Measurements from ENCODE around the gene TFDP2. TPM values are rescaled to one million over a fixed set of nuclear protein-coding genes. Genes with fewer than 3 reads are reported as not detected.

Gene TFDP2
- total RNA-seq, 1 experiment from 2014 or later, result 48.2 TPM

GRCh38 chr3:141949399-141949798 is 199.9 kb downstream of the TFDP2 start:
- H3K27ac ChIP-seq, result no peak overlapping the region
- H2AFZ ChIP-seq, result no peak overlapping the region
- H3K9me3 ChIP-seq (ENCODE audit: insufficient read depth, low read depth), result no peaks in the 10 kb centered on the region
- TF ChIP-seq EZH2 (IDR thresholded peaks at IDR 0.05; ENCODE audit: low read depth) (no peak), CTCF (conservative IDR thresholded peaks at IDR 0.05) (no peak)
- BruUV-seq (replicated peaks), result no TSS peak
- H3K4me2 ChIP-seq, result no peak overlapping the region
- H3K79me2 ChIP-seq (ENCODE audit: low read depth), result no peaks in the 10 kb centered on the region
- H3K4me3 ChIP-seq, result no peak overlapping the region
- CTCF ChIA-PET, result interaction anchor here (0.6 kb wide), 1 partner anchor 278 kb away, joined by 4 read pairs; no protein-coding TSS in a partner anchor
- H3K9me2 ChIP-seq (ENCODE audit: insufficient read depth), result no peaks in the 10 kb centered on the region
- H3K4me1 ChIP-seq (replicated peaks; ENCODE audit: insufficient read depth), result peaks cover 15% of the 10 kb centered on the region
- POLR2A ChIA-PET (ENCODE audit: unreplicated experiment), result interaction anchor here (0.6 kb wide), 1 partner anchor 900 kb away, joined by 4 read pairs; no protein-coding TSS in a partner anchor
- H3K36me3 ChIP-seq (ENCODE audit: low read depth), result no peaks in the 10 kb centered on the region
- no peaks in the 10 kb centered on the region for H3K27me3 ChIP-seq (ENCODE audit: insufficient read depth, low read depth)
- peaks cover 5% of the 10 kb centered on the region; the same call in 1 of the 2 replicates for H3F3A ChIP-seq (ENCODE audit: insufficient read depth, low read depth)
- no peak for DNase-seq
- intact Hi-C loops (cut with micrococcal nuclease; ENCODE audit: unreplicated experiment), result no loop called here
- H4K20me1 ChIP-seq (ENCODE audit: insufficient read depth), result no peaks in the 10 kb centered on the region

DNA sequence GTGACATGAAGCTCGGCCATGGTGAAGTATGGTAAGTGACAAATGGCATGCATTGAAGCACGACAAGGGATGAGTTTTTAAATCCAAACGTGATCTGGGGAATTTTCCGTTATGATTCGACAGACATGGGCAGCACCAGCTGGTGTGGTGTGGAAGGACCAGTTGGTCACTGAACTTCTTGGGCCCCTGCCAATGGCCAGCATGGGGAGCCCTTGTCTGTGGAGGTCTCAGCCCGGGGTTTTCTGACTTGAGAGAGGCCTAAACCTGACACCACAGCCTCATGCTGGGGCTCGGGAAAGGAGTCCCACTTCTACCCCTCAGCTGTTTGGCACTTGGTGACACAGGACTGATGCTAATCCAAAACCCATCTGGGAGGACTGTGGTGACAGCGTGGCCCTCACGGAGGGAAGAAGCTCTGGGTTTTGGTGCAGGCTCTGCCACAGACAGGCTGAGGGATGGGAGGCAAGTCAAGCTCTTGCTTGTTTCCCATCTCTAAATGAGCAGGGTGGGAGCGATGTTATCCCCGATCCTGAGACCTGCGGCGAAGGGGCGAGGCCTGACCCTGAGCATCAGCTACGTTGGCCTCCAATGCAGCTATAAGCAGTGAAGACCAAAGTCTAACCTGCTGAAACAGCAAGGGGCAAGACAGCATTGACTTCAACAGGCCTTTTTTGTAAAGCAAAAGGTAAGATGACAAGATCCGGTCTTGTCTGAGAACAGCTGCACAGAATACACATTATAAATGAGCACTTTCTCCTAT is 203.4 kb downstream of the TFDP2 start:
- ChIA-PET POLR2A (ENCODE audit: unreplicated experiment) (no interaction called here), CTCF (interaction anchor here (0.6 kb wide), 1 partner anchor 1762 kb away, joined by 3 read pairs; no protein-coding TSS in a partner anchor)
- peaks cover 15% of the 10 kb centered on the region for H3F3A ChIP-seq (ENCODE audit: insufficient read depth, low read depth)
- no peaks in the 10 kb centered on the region for H3K27me3 ChIP-seq (ENCODE audit: insufficient read depth, low read depth)
- no peaks in the 10 kb centered on the region for H3K36me3 ChIP-seq (ENCODE audit: low read depth)
- peaks cover 15% of the 10 kb centered on the region for H3K4me1 ChIP-seq (replicated peaks; ENCODE audit: insufficient read depth)
- no peak overlapping the region for H3K4me2 ChIP-seq
- H3K27ac ChIP-seq, result no peak overlapping the region
- no peaks in the 10 kb centered on the region for H3K79me2 ChIP-seq (ENCODE audit: low read depth)
- BruUV-seq (replicated peaks), result no TSS peak
- H3K4me3 ChIP-seq, result no peak overlapping the region
- no peak for TF ChIP-seq EZH2 (IDR thresholded peaks at IDR 0.05; ENCODE audit: low read depth)
- no peak for TF ChIP-seq CTCF (conservative IDR thresholded peaks at IDR 0.05)
- no peaks in the 10 kb centered on the region for H4K20me1 ChIP-seq (ENCODE audit: insufficient read depth)
- no peaks in the 10 kb centered on the region for H3K9me2 ChIP-seq (ENCODE audit: insufficient read depth)
- no peaks in the 10 kb centered on the region; the same call in 1 of the 2 replicates for H3K9me3 ChIP-seq (ENCODE audit: insufficient read depth, low read depth)
- no peak for DNase-seq
- intact Hi-C loops (cut with micrococcal nuclease; ENCODE audit: unreplicated experiment), result no loop called here
- no peak overlapping the region for H2AFZ ChIP-seq

DNA sequence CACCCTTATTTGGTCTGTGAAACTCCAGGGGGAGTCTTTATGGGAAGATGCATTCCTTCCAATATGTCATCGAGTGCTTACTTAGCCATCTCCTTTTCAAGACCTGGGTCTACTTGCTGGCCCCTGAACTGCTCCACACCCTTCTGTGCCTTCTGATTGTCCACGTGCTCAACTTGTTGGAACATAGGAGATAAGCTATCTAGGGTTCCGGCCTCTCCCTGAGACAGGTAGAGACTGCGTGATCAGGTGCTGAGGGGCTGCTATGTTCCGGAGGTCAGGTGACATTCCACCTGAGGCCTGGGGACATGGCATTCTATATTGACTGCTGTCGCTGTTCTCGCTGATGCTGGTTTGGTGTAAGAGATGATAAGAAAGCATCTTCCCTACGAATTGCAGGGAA is 207.3 kb downstream of the TFDP2 start:
- Histone ChIP-seq H4K20me1 (ENCODE audit: insufficient read depth) (no peaks in the 10 kb centered on the region), H3K9me2 (ENCODE audit: insufficient read depth) (no peaks in the 10 kb centered on the region), H3K4me3 (no peak overlapping the region), H3K4me2 (peak overlapping the region; percentile 84), H3K79me2 (ENCODE audit: low read depth) (no peaks in the 10 kb centered on the region), H3K27ac (peak overlapping the region; percentile 88), H3K36me3 (ENCODE audit: low read depth) (no peaks in the 10 kb centered on the region), H3K9me3 (ENCODE audit: insufficient read depth, low read depth) (no peaks in the 10 kb centered on the region; the same call in 1 of the 2 replicates), H2AFZ (no peak overlapping the region), H3K4me1 (replicated peaks; ENCODE audit: insufficient read depth) (peaks cover 42% of the 10 kb centered on the region), H3F3A (ENCODE audit: insufficient read depth, low read depth) (peaks cover 38% of the 10 kb centered on the region), H3K27me3 (ENCODE audit: insufficient read depth, low read depth) (no peaks in the 10 kb centered on the region)
- no TSS peak for BruUV-seq (replicated peaks)
- ChIA-PET CTCF (no interaction called here), POLR2A (ENCODE audit: unreplicated experiment) (no interaction called here)
- intact Hi-C loops (cut with micrococcal nuclease; ENCODE audit: unreplicated experiment), result no loop called here
- no peak for TF ChIP-seq EZH2 (IDR thresholded peaks at IDR 0.05; ENCODE audit: low read depth)
- no peak for TF ChIP-seq CTCF (conservative IDR thresholded peaks at IDR 0.05)
- DNase-seq, result no peak
